Measurements from ENCODE around the gene DGKQ.
A peak's percentile ranks its signal among the peaks of the same experiment; 100 is the strongest.
"Not testable (repeated sequence)": the region's sequence is repeated elsewhere in the genome, so short reads cannot be mapped to it uniquely, and the experiment has no call there.

The DGKQ gene

DNA sequence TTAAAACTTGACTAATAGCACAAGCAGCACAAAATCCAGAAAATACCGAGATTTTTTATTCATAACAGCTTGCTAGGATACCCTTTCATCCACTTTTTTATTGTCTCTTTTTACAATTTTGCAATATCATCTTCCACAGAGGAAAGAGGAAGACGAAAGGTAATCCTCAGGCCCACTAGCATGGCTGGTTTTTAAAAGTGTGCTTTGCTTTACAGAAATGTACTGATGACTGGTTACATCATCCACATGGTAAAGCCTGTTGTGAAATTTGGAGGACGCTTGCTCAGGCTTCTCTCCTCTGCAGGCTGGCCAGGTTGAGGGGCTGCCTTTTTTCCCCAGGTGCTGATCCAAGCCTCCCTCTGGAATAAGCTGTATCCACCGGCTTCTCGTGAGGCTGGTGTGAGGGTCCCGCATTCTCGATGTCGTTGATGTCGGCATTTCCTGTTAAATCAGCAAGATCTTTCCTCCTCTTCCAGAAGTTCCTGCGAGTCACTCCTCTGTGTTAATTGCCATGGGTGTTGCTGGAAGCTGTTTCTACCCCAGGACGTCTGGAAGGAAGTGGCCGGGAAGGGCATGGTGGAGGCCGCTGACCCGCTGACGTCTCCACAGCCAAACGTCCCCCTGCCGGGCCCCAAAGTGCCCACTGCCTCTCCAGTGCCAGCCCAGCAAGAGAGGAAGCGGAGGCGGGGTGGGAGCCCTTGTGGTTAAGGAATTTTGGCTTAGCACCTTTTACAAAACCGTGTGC, 5.8 kb upstream of the DGKQ start:
- peaks cover under 1% of the 10 kb centered on the region for H3K4me1 Mint-ChIP-seq (ENCODE audit: low read depth)
- no peaks in the 10 kb centered on the region for H3K27me3 Mint-ChIP-seq
- H3K4me3 Mint-ChIP-seq, result no peak overlapping the region
- H3K9me3 Mint-ChIP-seq, result no peaks in the 10 kb centered on the region
- H3K36me3 Mint-ChIP-seq (ENCODE audit: low read depth), result no peaks in the 10 kb centered on the region
- H3K27ac Mint-ChIP-seq, result no peak overlapping the region

- H3K27ac Mint-ChIP-seq; H3K9me3 Mint-ChIP-seq; H3K27me3 Mint-ChIP-seq; H3K4me1 Mint-ChIP-seq (ENCODE audit: low read depth); H3K4me3 Mint-ChIP-seq; H3K36me3 Mint-ChIP-seq (ENCODE audit: low read depth): not testable (repeated sequence)
Observed at GRCh38 chr4:976016-976415, 2.6 kb upstream of the DGKQ start.

- Mint-ChIP-seq H3K4me1 (ENCODE audit: low read depth) (peaks cover 11% of the 10 kb centered on the region), H3K27me3 (no peaks in the 10 kb centered on the region), H3K36me3 (ENCODE audit: low read depth) (no peaks in the 10 kb centered on the region), H3K4me3 (no peak overlapping the region), H3K9me3 (no peaks in the 10 kb centered on the region), H3K27ac (no peak overlapping the region)
Observed at GRCh38 chr4:974668-975067, 1.3 kb upstream of the DGKQ start.

GRCh38 chr4:972651-973424, 531 bp downstream of the DGKQ start:
- Mint-ChIP-seq H3K4me3 (peak overlapping the region; percentile 55), H3K9me3 (no peaks in the 10 kb centered on the region), H3K27ac (no peak overlapping the region), H3K36me3 (ENCODE audit: low read depth) (no peaks in the 10 kb centered on the region), H3K27me3 (no peaks in the 10 kb centered on the region), H3K4me1 (ENCODE audit: low read depth) (peaks cover 11% of the 10 kb centered on the region)

DNA sequence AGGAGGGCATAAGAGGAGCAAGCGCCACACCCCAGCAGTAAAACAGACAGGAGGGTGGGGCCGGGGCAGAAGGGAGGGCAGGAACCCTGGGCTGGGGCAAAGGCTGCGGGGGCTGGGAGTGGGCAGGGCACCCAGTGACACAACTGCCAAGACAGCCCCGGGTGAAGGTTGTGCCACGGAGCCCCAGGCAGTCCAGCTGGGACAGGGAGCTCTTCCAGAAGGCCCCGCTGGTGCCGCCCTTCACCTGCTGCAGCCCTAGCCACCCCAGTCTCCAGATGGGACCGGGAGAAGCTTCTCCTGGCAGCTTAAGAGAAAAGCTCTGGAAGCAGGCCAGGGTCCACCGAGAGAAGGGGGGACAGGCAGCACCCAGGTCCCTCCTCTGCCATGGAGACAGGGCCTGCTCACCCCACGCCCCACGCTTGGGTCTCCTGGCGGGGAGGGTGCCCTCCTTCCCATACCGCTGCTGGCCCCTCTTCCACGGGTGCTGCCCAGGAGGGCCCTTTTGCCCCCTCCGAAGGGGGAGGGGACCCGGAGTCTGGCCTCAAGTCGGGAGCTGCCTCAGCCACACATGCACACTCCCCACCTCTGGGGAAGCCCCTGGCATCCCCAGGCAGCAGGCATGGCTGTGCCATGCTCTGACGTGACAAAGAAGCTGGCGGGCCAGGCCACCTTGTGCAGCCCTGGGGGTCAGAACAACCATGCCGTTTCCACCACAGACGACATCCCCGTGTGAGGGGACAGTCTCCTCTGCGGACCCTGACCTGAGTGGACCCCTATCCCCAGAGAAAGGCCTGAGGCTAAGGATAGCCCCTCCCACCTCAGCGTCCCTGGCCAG, 1.5 kb downstream of the DGKQ start:
- Mint-ChIP-seq H3K4me3 (peak overlapping the region; percentile 55), H3K27me3 (no peaks in the 10 kb centered on the region), H3K36me3 (ENCODE audit: low read depth) (no peaks in the 10 kb centered on the region), H3K4me1 (ENCODE audit: low read depth) (peaks cover 11% of the 10 kb centered on the region), H3K27ac (no peak overlapping the region), H3K9me3 (no peaks in the 10 kb centered on the region)

DNA sequence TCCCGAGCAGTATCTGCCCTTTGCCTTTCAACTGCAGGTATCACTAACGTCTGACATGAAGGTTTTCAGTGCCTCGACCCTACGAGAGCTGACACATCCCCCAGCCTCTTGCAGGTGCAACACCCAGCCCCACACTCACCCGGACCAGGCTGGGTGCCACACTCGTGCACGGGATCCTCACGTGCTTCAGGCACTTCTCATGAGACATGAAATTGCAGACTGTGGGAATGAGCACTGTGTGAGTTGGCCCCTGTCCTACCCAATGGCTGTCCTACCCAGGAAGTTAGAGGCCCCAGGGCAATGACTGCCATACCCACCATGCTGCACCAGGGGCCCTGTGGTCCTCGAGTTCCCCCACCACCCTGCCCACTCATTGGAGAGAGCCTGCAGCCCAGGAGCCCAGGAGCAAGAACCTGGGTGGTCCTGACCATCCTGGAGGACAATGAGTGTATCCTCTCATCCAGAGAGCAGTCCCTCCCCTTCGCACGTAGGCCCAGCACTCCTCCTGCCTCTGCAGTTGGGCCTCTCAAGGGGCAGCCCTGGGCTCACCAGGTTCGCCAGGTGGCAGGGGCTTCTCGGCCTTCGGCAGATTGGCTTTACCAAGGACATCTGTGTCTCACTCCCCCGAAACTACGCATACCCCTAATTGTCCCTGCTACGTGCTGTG, 2.4 kb downstream of the DGKQ start:
- Mint-ChIP-seq H3K36me3 (ENCODE audit: low read depth) (no peaks in the 10 kb centered on the region), H3K9me3 (no peaks in the 10 kb centered on the region), H3K27me3 (no peaks in the 10 kb centered on the region), H3K4me3 (peak overlapping the region; percentile 28), H3K4me1 (ENCODE audit: low read depth) (peaks cover 11% of the 10 kb centered on the region), H3K27ac (no peak overlapping the region)

DNA sequence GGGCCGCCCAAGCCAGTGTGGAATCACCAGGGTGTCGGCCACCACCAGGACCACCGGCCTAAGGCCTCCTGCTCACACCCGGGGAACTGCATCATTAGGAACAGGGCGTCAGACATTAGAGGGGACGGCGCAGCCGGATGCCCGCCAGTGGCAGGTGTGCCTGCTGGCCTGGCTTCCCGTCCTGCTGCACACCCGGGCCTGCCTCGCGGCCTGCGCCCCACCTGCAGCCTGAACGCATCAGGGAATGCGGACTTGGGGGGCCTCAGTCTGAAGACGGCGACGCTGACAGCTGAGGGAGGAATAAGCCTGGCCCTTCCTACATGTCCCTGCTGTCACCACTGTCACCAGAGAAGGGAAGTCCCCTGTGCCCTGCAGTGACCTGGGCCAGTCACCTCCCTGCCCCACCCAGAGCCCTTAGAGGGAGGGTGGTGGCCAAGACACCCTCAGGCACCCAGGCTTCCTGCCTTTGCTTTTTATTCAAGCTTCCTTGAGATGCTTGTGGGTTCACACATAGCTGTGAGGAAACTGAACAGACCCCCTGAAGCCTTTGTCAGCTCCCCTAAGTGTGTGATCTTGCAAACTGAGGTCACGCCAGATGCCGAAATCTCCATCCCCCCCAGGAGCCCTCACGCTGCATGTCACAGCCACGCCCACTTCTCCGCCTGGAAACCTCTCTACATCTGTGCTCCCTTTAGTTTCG, 3.2 kb downstream of the DGKQ start:
- Mint-ChIP-seq H3K4me3 (peak overlapping the region; percentile 28), H3K27ac (no peak overlapping the region), H3K9me3 (no peaks in the 10 kb centered on the region), H3K4me1 (ENCODE audit: low read depth) (peaks cover 11% of the 10 kb centered on the region), H3K27me3 (no peaks in the 10 kb centered on the region), H3K36me3 (ENCODE audit: low read depth) (no peaks in the 10 kb centered on the region)

DNA sequence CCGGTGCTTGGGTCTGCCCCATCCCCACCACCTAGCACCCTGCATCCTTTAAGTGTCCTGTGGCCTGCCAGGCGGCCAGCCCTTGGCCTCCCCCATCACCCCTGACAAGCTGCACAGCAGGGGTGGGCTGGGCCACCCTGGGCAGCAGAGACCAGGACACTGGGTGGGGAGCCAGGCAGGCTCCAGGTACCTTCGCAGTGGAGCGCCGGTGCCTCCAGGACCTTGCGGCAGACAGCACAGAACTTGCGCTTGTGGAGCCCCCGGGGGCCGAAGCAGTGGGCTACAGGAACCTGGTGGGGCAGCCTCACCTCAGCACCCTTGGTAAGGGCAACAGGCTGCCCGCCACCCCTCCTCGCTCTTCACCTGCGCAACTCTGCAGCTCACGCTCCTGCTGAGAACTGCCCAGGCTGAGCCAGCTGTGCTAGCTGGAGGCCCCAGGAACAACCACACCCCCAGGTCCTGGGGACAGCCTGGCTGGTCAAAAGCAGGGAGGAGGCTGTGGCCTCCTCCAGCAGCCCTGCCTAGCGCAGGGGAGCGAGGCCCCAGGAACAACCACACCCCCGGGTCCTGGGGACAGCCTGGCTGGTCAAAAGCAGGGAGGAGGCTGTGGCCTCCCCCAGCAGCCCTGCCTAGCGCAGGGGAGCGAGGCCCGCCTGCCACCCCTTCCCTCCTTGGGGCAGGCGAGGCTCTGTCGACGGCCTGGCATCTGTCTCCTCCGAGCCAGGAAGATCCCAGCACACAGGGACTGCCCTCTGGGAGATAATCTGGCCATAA, 4.6 kb downstream of the DGKQ start:
- Mint-ChIP-seq H3K27me3 (no peaks in the 10 kb centered on the region), H3K9me3 (no peaks in the 10 kb centered on the region), H3K4me3 (no peak overlapping the region), H3K4me1 (ENCODE audit: low read depth) (peaks cover 11% of the 10 kb centered on the region), H3K36me3 (ENCODE audit: low read depth) (no peaks in the 10 kb centered on the region), H3K27ac (no peak overlapping the region)

GRCh38 chr4:968221-968620, 5.1 kb downstream of the DGKQ start:
- H3K36me3 Mint-ChIP-seq (ENCODE audit: low read depth), result no peaks in the 10 kb centered on the region
- no peaks in the 10 kb centered on the region for H3K9me3 Mint-ChIP-seq
- H3K4me1 Mint-ChIP-seq (ENCODE audit: low read depth), result peaks cover 11% of the 10 kb centered on the region
- H3K27me3 Mint-ChIP-seq, result no peaks in the 10 kb centered on the region
- no peak overlapping the region for H3K4me3 Mint-ChIP-seq
- no peak overlapping the region for H3K27ac Mint-ChIP-seq

DNA sequence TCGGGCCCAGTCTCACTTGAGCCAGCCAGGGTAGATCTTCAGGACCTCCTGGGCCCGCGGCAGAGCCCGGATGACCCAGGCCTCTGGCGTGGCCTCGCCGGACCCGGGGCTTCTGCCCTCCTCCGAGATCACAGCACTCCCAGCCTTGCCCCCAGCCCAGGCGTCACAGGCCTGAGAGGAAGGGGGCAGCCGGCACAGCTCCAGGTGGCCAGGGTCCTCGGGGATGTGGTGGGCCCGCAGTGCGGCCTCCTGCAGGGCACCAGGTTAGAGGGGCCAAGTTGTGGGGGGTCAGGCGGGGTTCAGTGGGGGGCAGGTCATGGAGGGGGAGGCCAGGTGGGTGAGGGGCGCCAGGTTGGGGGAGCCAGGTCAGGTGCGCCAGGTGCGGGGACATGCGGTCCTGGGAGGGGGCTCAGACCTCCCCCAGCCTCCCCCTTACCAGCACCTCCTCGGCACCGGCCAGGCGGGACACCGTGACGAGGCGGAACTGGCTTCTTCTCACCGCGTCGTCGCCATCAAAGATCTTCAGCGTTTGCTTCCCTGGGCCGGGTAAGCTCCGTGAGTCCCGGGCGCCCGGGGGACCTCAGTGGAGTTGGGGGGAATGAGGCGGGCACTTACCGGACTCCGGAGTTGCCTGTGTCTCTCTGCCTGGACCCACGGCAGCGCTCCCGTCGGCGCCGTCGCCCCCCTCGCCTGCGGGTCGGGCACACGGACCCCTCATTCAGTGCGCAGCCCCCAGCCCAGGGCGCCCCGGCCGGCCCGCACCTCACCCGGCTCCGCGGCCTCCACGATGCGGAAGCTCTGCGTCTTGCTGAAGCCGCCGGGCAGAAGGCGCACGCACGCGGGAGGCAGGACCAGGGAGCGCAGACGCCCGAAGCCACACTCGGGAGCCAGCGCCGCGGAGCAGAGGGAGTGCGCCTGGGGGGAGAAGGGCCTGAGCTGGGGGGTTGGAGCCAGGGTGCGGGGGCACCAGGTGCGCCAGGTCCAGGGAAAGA, 6.0 kb downstream of the DGKQ start:
- Mint-ChIP-seq H3K27ac (no peak overlapping the region), H3K4me1 (ENCODE audit: low read depth) (peaks cover 11% of the 10 kb centered on the region), H3K27me3 (no peaks in the 10 kb centered on the region), H3K4me3 (no peak overlapping the region), H3K9me3 (no peaks in the 10 kb centered on the region), H3K36me3 (ENCODE audit: low read depth) (no peaks in the 10 kb centered on the region)

- Mint-ChIP-seq H3K27ac (no peak overlapping the region), H3K9me3 (no peaks in the 10 kb centered on the region), H3K4me1 (ENCODE audit: low read depth) (peaks cover 11% of the 10 kb centered on the region), H3K4me3 (no peak overlapping the region), H3K36me3 (ENCODE audit: low read depth) (no peaks in the 10 kb centered on the region), H3K27me3 (no peaks in the 10 kb centered on the region)
Observed at GRCh38 chr4:966266-967112, 6.9 kb downstream of the DGKQ start.

DNA sequence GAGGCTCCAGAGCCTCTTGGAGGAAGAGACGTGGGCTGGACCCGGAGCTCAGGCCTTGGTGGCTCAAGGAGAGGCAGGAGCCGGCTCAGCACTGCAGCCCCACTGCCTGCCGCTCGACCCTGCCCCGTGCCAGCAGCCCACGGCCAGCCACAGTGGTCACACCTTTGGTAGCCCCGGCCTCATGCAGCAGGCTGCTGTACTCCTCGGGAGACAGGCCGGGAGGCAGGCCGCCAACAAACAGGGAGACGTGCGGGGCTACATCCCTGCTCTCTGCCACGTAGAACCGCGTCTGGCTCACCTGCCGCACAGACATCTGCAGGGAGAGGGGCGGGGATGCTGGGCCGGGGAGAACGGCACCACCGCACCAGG, 7.6 kb downstream of the DGKQ start:
- Mint-ChIP-seq H3K36me3 (ENCODE audit: low read depth) (no peaks in the 10 kb centered on the region), H3K9me3 (no peaks in the 10 kb centered on the region)

More for the DNA sequence above, 7.6 kb downstream of the DGKQ start:
- H3K4me1 Mint-ChIP-seq (ENCODE audit: low read depth), result peaks cover 5% of the 10 kb centered on the region
- H3K27ac Mint-ChIP-seq, result no peak overlapping the region
- H3K27me3 Mint-ChIP-seq, result no peaks in the 10 kb centered on the region
- H3K4me3 Mint-ChIP-seq, result no peak overlapping the region

All from stimulated activated naive CD8-positive, alpha-beta T cell treated with anti-CD3 and anti-CD28 coated beads, Interleukin-15, Interleukin-2, amounts not matched to agents 100 ng/mL and 50 ng/mL, for 24 hours (primary cell).